Neural cell (in vitro differentiated cells): ENCODE results near the gene C10orf120. TPM values are rescaled to one million over a fixed set of nuclear protein-coding genes. Genes with fewer than 3 reads are reported as not detected.

Experiments
- H2AFZ ChIP-seq: fragments of 200-600, 300-800 bp; sonication (generic), shearing (Covaris generic); 2 replicates; pipeline ENCODE4 v1.6.0; 2014; ENCODE audit warnings: low read depth, mild to moderate bottlenecking, antibody characterized with exemption, low read length, moderate library complexity
- H3F3A ChIP-seq: fragments of 200-600 bp; shearing (Covaris generic); 2 replicates; pipeline ENCODE4 v1.6.1; 2016; ENCODE audit warnings: mild to moderate bottlenecking, moderate library complexity, mixed read lengths, antibody characterized with exemption, low read length; ENCODE audit not compliant: insufficient read depth, poor library complexity, severe bottlenecking
- H3K27ac ChIP-seq: fragments of 200-600, 300-800 bp; sonication (generic), shearing (Covaris generic); 2 replicates; pipeline ENCODE4 v1.5.1; 2014; ENCODE audit warnings: mild to moderate bottlenecking, low read length, moderate library complexity
- H3K27me3 ChIP-seq: fragments of 300-800, 200-600 bp; sonication (generic), shearing (Covaris generic); 2 replicates; pipeline ENCODE4 v1.6.0; 2014; ENCODE audit warnings: mild to moderate bottlenecking, low read depth, low read length, moderate library complexity; ENCODE audit not compliant: insufficient read depth
- H3K36me3 ChIP-seq: fragments of 300-800, 200-600 bp; sonication (generic), shearing (Covaris generic); 2 replicates; pipeline ENCODE4 v1.5.1; 2014; ENCODE audit warnings: mild to moderate bottlenecking, antibody characterized with exemption, low read length, moderate library complexity; ENCODE audit not compliant: insufficient read depth
- H3K4me2 ChIP-seq: fragments of 300-800, 200-600 bp; sonication (generic), shearing (Covaris generic); 2 replicates; pipeline ENCODE4 v1.6.0; 2014; ENCODE audit warnings: mild to moderate bottlenecking, low read length
- H3K4me3 ChIP-seq: fragments of 300-800, 200-600 bp; sonication (generic), shearing (Covaris generic); 2 replicates; pipeline ENCODE4 v1.5.1; 2014; ENCODE audit warnings: mild to moderate bottlenecking, low read length, moderate library complexity
- H3K79me2 ChIP-seq: fragments of 200-600 bp; shearing (Covaris generic); replicated peaks from 2 replicates; pipeline ENCODE4 v1.6.0; 2014; ENCODE audit warnings: mild to moderate bottlenecking, low read length, moderate library complexity; ENCODE audit not compliant: insufficient read depth
- H3K9ac ChIP-seq: fragments of 300-800, 200-600 bp; sonication (generic), shearing (Covaris generic); 2 replicates; pipeline ENCODE4 v1.6.1; 2016; ENCODE audit warnings: mild to moderate bottlenecking, low read length, mixed read lengths
- H3K9me2 ChIP-seq: fragments of 200-600 bp; shearing (Covaris generic); 2 replicates; pipeline ENCODE4 v1.6.1; 2016; ENCODE audit warnings: mild to moderate bottlenecking, low read length, mixed read lengths; ENCODE audit not compliant: insufficient read depth
- H3K9me3 ChIP-seq: fragments of 200-600, 300-800 bp; sonication (generic), shearing (Covaris generic); 2 replicates; pipeline ENCODE4 v1.6.1; 2016; ENCODE audit warnings: mild to moderate bottlenecking, mixed run types, low read length, moderate library complexity, mixed read lengths
- H4K20me1 ChIP-seq: fragments of 200-600 bp; shearing (Covaris generic); 2 replicates; pipeline ENCODE4 v1.6.1; 2016; ENCODE audit warnings: mild to moderate bottlenecking, mixed run types; ENCODE audit not compliant: insufficient read depth
- EP300 ChIP-seq: fragments of 450-650 bp; conservative IDR thresholded peaks from 2 replicates; pipeline ENCODE4 v1.6.1; 2014; ENCODE audit warnings: antibody characterized with exemption, mild to moderate bottlenecking, moderate library complexity; ENCODE audit not compliant: poor library complexity, severe bottlenecking
- EZH2 ChIP-seq: fragments of 200-600, 300-800 bp; shearing (Covaris generic), sonication (generic); IDR thresholded peaks from 2 replicates; pipeline ENCODE4 v1.6.1; 2014; ENCODE audit warnings: antibody characterized with exemption, low read length, borderline replicate concordance, mild to moderate bottlenecking; ENCODE audit not compliant: insufficient read depth, poor library complexity, severe bottlenecking
- MXI1 ChIP-seq: fragments of 450-650 bp; conservative IDR thresholded peaks from 2 replicates; pipeline ENCODE4 v1.6.1; 2014; ENCODE audit warnings: antibody characterized with exemption, mild to moderate bottlenecking; ENCODE audit not compliant: poor library complexity, severe bottlenecking
- POLR2AphosphoS5 ChIP-seq: IDR thresholded peaks from 2 replicates; pipeline ENCODE4 v1.6.1; 2012
- RAD21 ChIP-seq: fragments of 450-650 bp; conservative IDR thresholded peaks from 2 replicates; pipeline ENCODE4 v1.6.1; 2014; ENCODE audit warnings: antibody characterized with exemption, mild to moderate bottlenecking, moderate library complexity
- SMC3 ChIP-seq: fragments of 450-650 bp; conservative IDR thresholded peaks from 2 replicates; pipeline ENCODE4 v1.6.1; 2014; ENCODE audit warnings: antibody characterized with exemption, mild to moderate bottlenecking, moderate library complexity; ENCODE audit not compliant: poor library complexity
- TAF1 ChIP-seq: IDR thresholded peaks from 2 replicates; pipeline ENCODE4 v1.6.1; 2012; ENCODE audit warnings: low read depth
- polyA plus RNA-seq: library from polyadenylated mRNA; depleted of rRNA; stranded (reverse); fragments of >200 nt; gene quantifications from 2 replicates; pipeline ENCODE4 v1.2.3, GENCODE V29; 2014
- TF ChIP-seq, protein P1 (sequence below): fragments of 450-650 bp; IDR thresholded peaks from 2 replicates; pipeline ENCODE4 v1.5.1; 2014; ENCODE audit warnings: antibody characterized with exemption, mild to moderate bottlenecking, moderate library complexity; ENCODE audit not compliant: poor library complexity, severe bottlenecking
- TF ChIP-seq, protein P2 (sequence below): IDR thresholded peaks from 2 replicates; pipeline ENCODE4 v1.6.1; 2012; ENCODE audit warnings: borderline replicate concordance

The C10orf120 gene
- polyA plus RNA-seq, 1 donor from 2014 or later, result not detected

DNA sequence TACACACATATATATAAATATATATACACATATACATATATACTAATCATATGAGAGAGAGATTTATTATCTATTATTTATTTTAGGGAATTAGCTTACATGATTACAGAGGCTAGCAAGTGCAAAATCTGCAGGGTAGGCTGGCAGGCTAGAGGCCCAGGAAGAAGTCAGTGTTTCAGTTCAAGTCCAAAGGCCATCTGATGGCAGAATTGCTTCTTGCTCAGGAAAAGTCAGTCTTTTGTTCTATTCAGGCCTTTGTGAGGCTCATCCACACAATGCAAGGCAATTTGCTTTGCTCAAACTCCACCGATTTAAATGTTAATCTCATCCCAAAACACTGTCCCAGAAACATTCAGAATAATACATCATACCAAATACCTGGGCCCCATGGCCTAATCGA lies 2.6 kb upstream of the C10orf120 start:
- Histone ChIP-seq H3K27ac (no peak overlapping the region), H3K36me3 (no peaks in the 10 kb centered on the region), H3F3A (no peaks in the 10 kb centered on the region), H3K4me2 (no peak overlapping the region), H3K79me2 (no peaks in the 10 kb centered on the region), H3K9me3 (no peaks in the 10 kb centered on the region), H3K27me3 (no peaks in the 10 kb centered on the region), H3K4me3 (no peak overlapping the region), H3K9ac (no peak overlapping the region), H4K20me1 (no peaks in the 10 kb centered on the region), H2AFZ (no peak overlapping the region), H3K9me2 (no peaks in the 10 kb centered on the region)
- no peak for TF ChIP-seq RAD21
- TF ChIP-seq, protein P1, sequence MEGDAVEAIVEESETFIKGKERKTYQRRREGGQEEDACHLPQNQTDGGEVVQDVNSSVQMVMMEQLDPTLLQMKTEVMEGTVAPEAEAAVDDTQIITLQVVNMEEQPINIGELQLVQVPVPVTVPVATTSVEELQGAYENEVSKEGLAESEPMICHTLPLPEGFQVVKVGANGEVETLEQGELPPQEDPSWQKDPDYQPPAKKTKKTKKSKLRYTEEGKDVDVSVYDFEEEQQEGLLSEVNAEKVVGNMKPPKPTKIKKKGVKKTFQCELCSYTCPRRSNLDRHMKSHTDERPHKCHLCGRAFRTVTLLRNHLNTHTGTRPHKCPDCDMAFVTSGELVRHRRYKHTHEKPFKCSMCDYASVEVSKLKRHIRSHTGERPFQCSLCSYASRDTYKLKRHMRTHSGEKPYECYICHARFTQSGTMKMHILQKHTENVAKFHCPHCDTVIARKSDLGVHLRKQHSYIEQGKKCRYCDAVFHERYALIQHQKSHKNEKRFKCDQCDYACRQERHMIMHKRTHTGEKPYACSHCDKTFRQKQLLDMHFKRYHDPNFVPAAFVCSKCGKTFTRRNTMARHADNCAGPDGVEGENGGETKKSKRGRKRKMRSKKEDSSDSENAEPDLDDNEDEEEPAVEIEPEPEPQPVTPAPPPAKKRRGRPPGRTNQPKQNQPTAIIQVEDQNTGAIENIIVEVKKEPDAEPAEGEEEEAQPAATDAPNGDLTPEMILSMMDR, result no peak

DNA sequence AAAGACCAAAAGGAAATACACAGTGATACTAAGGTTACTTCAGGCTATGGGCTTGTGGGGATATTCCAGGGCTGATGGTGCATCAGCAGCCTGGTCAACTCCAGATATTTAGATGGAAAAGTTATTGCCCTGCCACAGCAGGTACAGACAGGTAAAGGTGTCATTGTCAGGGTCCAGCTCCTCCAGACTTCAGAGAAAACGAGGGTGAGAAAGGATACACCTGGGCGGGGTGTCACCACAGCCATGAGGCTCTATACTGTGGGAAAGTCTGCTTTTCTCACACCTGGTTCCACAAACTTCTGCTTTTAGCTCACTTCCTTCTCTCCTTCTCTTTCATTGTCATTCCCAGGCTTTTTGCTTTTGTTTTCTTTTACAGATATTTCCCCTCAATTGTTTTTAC lies 2.0 kb upstream of the C10orf120 start:
- H3K27me3 ChIP-seq, result no peaks in the 10 kb centered on the region
- H3K9me3 ChIP-seq, result no peaks in the 10 kb centered on the region
- no peak overlapping the region for H3K27ac ChIP-seq
- H3K79me2 ChIP-seq, result no peaks in the 10 kb centered on the region
- no peak overlapping the region for H3K4me2 ChIP-seq
- H3F3A ChIP-seq, result no peaks in the 10 kb centered on the region
- H2AFZ ChIP-seq, result no peak overlapping the region
- no peaks in the 10 kb centered on the region for H3K36me3 ChIP-seq
- no peaks in the 10 kb centered on the region for H4K20me1 ChIP-seq
- no peak overlapping the region for H3K4me3 ChIP-seq
- no peaks in the 10 kb centered on the region for H3K9me2 ChIP-seq
- H3K9ac ChIP-seq, result no peak overlapping the region
- TF ChIP-seq EP300 (no peak), EZH2 (no peak), TAF1 (no peak), MXI1 (no peak), RAD21 (no peak), SMC3 (no peak), POLR2AphosphoS5 (no peak)
- TF ChIP-seq, protein P2, sequence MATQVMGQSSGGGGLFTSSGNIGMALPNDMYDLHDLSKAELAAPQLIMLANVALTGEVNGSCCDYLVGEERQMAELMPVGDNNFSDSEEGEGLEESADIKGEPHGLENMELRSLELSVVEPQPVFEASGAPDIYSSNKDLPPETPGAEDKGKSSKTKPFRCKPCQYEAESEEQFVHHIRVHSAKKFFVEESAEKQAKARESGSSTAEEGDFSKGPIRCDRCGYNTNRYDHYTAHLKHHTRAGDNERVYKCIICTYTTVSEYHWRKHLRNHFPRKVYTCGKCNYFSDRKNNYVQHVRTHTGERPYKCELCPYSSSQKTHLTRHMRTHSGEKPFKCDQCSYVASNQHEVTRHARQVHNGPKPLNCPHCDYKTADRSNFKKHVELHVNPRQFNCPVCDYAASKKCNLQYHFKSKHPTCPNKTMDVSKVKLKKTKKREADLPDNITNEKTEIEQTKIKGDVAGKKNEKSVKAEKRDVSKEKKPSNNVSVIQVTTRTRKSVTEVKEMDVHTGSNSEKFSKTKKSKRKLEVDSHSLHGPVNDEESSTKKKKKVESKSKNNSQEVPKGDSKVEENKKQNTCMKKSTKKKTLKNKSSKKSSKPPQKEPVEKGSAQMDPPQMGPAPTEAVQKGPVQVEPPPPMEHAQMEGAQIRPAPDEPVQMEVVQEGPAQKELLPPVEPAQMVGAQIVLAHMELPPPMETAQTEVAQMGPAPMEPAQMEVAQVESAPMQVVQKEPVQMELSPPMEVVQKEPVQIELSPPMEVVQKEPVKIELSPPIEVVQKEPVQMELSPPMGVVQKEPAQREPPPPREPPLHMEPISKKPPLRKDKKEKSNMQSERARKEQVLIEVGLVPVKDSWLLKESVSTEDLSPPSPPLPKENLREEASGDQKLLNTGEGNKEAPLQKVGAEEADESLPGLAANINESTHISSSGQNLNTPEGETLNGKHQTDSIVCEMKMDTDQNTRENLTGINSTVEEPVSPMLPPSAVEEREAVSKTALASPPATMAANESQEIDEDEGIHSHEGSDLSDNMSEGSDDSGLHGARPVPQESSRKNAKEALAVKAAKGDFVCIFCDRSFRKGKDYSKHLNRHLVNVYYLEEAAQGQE, result no peak
- TF ChIP-seq, protein P1, result no peak
